HG03457 (cell line): ENCODE measurements around the gene CDC16.

Experiments
- ATAC-seq: cut with Tn5 transposase; IDR thresholded peaks from one replicate; pipeline ENCODE4 v1.9.1; 2021; ENCODE audit warnings: moderate number of reproducible peaks; ENCODE audit not compliant: unreplicated experiment

CDC16 gene

DNA sequence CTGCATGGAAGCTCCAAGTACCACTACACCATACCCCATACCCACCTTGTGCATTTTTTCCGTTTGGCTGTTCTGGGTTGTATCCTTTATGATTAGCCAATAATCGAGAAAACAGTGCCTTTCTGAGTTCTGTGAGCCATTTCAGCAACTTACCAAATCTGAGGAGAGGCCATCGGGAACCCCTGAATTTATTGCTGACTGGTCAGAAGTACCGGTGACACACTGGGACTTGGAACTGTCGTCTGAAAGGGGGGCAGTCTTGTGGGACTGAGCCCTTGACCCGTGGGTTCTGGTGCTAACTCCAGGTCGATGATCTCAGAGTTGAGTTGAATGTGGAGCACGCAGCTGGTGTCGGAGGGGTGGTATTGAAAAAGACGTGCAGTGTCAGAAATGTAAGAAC lies 61.8 kb downstream of the CDC16 start:
- no peak for ATAC-seq

DNA sequence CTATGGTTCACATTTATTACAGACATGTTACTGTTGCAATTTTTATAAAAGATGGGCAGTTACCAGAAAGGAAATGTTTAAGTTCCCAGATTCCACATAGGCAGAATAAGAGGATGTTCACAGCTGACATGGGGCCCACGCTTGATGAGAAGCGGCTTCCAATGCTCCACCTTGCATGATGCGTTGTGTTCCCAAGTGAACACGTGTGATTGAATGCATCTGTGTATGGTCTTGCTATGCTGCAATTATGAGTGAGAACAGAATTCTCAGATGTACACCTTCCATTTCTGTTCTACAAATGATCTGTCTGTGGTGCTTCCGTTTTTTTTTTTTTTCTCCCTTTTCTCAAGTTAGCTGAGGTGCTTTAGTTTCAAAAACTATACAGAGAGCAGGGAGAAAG lies 62.2 kb downstream of the CDC16 start:
- no peak for ATAC-seq

DNA sequence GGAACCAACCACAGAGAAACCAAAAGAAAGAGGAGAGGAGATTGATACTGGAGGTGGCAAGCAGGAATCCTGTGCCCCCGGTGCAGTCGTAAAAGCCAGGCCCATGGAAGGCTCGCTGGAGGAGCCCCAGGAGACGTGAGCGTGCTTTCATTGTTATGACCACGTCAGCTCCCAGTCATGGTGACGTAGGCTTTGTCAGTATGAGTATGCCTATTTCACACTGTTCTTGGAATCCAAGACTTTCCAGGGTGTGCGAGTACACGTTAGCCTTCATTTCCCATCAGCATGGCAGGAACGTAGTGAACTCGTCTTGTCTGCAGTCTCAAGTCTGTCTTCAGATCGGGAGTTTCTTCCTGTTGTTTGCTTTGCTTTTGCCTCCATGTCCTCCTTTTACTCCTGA lies 64.2 kb downstream of the CDC16 start:
- ATAC-seq: no peak

DNA sequence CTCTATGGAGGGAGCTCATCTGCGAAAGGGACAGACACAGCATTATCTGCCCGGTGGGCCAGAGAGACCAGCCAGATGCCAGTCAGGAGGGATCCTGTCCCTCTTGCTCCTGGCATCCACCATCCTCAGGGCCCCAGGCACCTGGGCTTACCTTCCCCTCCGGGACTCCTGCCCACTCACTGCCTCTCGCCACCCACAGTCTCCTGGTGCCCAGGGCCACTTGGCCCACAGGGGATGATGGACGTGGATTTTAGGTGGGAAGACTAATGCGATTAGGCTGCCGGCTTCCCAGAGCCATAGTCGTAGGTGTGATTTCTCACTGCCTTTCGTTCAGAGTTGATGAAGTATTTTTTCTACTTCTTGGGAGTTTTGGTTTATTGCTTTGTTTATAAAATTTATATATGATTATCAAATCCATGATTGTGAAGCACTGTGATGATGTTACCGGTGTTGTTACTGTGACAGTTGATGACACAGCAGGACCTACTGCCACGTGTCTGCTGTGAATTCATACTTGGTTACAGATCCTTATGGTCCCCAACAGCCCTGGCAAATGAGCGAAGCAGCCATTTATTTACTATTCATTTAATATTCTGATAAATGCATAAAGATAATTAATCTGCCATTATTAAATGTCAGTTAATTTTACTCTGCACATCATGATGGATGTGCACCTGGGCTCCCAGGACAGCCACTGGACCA lies 65.1 kb downstream of the CDC16 start:
- ATAC-seq: no peak

DNA sequence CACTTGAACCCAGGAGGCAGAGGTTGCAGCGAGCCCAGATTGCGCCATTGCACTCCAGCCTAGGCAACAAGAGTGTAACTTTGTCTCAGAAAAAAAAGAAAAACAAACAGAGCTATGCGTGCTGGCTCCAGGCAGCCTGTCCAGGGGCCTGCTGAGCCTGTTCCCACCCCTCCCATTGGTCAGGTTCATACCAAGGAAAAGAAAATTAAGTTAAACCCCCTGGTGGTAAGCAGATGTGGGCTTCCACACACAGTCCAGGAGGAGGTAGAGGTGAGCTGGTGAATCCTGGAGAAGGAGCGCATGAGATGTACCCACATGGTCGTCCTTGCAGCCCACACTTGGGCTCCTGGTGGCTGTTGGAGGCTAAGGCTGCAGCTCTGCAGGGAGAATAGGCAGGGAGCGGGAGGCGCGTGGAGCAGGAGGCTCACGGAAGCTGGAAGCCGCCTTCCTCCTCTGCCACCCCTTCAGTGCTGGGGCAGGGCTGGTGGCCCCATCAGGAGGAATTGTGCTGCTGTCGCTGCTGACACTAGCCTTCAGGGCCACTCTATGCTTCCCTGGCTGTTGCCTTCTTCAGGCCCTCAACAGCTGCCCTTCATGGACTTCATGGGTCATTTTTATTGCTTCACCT lies 69.1 kb downstream of the CDC16 start:
- no peak for ATAC-seq

DNA sequence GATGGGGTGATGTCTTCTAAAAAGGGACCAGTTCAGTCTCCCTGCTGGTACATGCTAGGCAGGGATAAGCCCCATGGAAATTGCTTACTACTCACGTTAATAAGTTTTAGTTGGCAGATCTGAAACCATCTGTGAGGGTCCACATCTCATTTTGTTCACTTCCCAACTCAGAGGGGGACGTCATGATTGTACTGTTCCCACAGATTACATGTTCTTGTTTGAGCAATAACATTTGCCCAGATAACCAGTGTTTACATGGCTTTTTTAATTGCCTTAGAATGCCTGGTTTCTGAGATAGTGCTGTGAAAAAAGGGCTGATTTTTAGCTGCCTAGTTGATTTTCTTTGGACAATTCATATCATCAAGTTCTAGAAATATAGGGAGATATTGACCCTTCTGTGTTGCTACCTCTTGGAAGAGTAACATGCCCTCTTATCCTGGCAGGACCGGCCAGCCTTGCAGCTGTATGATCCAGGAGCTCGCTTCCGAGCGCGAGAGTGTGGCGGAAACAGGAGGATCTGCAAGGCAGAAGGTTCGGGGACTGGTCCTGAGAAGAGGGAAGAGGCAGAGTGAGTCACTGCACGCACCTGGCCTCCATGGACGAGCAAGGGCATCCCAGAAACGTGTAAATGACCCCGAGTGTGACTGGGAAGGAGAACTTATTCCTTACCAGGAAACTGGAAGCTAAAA lies 69.8 kb downstream of the CDC16 start:
- ATAC-seq: no peak

DNA sequence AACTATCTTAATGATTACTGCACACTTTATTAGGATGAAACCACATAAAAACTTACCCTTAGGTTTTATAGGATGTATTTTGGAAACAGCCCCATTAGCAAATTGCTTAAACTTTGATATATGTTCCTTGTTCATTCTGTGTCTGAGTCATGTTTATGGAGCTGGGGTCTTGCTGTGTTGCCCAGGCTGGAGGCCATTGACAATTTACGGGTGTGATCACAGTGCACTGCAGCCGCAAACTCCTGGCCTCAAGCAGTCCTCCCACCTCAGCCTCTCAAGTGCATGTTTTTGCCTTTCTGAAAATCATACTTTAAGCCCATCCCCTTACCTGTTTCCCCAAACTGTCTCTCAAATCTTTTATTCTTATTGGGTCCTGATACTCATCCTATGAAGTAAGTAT lies 74.4 kb downstream of the CDC16 start:
- ATAC-seq: no peak

DNA sequence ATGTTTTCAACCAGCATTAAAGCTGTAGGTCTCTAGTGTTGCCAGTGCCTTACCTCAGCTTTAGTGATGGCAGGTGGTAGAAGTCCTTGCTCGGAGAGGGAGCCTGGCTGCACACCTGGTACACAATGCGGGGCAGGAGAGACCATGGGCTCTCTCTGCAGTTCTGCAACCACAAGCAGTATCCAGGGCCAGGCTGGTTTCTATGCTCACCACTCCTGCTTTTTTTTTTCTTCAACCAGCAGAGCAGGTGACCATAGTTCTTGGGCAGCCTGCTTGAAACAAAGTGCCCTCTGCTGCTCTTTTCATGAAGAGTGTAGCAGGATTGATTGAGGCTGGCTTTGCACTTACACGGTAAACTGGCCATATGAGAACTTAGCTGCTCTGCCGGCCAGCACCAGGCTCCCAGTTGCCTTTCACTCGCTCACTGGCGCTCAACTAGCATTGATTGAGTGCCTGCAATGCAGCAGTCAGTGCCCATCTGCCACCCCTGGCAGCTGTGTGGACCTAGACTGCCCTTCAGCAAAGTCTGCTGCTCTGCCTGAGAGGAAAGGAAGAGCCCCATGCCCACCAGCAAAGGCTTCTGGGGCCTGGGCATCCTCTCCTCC lies 75.2 kb downstream of the CDC16 start:
- ATAC-seq: no peak

DNA sequence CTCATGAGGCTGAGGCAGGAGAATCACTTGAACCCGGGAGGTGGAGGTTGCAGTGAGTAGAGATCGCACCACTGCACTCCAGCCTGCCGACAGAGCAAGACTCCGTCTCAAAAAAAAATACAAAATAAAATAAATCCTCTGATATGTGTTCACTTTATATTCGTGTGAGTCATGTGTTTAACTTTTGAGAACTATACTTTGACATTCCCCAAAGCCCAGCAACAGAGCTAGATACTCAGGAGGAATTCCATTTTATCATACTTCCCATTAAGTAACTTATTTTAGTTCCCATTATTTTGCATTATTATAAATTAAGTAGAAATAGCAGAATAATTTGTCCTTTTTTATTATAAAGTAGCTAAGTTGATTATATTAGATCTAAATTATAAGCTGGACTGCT lies 76.3 kb downstream of the CDC16 start:
- no peak for ATAC-seq

DNA sequence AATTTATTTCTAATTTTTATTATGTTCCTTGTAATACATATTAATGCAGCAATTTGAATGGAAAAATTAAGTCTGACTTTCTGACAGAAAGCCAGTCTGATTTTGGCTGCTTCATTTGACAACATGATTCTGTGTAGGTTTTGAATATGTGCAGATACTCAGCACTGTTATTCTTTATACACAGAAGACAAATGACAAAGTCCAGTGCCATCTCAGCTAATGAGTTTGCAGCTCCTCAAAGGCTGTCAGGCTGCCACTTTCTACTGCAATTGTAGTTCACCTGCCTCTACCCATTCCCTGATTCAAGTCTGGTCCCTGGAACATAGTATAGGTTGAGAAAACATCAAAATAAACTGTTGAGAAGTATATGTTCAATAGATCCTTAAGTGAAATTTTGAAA lies 76.7 kb downstream of the CDC16 start:
- ATAC-seq: no peak

DNA sequence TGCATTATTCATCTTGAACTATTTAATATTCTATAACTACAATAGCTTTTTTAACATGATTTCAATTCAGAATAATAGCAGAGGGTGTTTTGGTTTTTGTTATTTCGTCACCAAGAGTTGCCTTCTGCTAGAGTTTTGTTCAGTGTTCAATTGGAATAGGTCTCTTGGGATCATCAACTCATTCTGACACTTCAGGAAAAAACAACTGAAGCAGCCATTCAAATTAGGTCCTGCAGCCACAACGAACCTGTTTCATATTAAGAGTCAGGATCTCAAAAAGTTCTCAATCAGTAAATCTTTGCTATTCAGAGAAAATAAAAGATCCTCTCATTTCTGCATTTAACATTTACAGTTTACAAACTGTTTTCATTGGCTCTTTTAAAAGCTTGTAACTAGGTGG lies 77.2 kb downstream of the CDC16 start:
- no peak for ATAC-seq

DNA sequence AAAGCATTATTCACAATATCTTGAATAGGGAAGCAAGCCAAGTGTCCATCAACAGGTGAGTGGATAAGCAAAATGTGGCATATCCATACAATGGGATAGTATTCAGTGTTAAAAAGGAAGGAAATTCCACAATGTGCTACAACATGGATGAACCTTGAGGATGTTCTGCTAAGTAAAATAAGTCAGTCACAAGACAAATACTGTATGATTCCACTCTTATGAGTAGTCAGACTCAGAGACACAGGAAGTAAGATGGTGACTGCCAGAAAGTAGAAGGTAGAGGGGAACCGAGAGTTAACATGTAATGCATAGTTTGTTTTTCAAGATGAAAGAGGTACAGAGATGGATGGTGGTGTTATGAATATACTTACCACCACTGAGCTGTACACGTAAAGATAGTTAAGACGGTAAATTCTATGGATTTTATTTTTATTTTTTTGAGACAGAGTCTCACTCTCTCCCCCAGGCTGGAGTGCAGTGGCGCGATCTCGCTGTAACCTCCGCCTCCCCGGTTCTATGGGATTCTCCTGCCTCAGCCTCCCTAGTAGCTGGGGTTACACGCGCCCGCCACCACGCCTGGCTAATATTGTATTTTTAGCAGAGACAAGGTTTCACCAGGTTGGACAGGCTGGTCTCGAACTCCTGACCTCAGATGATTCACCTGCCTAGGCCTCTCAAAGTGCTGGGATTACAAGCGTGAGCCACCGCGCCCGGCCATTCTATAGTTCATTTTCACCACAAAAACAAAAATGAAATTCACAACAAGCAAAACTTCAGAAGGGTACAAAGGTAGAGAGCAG lies 78.6 kb downstream of the CDC16 start:
- ATAC-seq: no peak

DNA sequence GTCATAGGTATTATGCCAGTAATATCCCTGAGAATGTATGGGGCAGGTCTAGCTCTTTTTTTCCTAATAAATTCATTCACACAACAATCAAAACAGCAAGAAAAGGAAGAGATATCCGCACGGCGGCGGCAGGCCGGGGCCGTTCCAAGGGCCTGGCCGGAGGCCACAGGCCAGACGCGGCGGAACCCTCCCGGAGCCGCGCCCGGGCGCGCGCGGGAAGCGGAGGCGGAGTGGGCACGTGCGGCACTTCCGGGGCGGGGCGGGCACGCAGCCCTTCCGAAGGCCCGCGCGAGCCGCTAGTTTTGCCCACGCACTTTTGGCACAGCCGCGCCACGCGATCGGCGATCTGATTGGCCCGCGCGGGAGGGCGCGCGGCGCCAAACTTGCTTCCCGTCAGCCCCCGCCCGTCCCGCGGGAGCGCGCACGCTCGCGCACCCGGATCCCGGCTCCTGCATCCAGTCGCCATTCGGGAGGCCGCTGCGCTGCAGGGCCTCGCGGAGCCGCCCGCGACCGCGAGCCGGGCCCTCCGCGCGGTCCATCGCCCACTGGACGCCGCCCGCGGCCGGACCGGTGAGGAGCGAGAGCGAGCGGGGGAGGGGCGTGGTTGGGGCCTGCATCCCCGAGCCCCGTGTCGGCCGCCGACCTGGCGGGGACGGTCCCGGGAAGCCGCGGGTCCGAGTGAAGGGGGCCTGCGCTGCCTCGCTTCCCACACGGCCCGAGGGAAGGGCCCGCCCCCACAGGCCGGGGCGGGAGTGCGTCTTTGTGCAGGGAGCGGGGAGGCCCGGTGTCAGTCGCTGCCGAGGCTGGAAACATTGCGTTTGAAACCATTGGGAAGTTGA lies 79.6 kb downstream of the CDC16 start, which contains the start of gene CHAMP1:
Gene CHAMP1 (plus strand): TSS at position 430 of the 839 bp plus-strand sequence. CDS start 9,340 bp downstream, outside the sequence.
- ATAC-seq: peak; percentile 71

DNA sequence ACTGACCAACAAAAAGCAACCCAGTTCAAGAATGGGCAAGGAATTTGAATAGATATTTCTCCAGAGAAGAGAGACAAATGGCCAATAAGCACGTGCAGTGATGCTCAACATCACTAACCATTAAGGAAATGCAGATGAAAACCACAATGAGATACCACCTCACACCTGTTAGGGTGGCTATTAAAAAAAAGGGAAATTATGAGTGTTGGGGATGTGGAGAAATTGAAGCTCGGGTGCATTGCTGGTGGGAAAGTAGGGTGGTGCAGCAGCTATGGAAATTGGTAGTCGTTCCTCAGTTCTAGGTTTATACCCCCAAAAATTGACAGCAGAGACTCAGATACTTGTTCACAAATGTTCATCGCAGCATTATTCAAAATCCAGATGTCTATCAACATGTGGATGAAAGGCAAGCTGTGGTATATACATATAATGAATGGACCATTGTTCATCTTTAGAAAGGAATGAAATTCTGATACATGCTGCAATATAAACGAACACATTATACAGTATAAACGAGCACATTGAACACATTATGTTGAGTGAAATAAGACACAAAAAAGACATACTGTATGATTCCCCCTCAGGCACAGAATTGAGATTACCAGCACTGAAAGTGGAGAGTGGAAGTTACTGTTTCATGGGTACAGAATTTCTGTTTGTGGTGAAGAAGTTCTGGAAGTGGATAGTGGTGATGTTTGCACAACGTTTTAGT lies 80.5 kb downstream of the CDC16 start:
- peak; percentile 8 for ATAC-seq

DNA sequence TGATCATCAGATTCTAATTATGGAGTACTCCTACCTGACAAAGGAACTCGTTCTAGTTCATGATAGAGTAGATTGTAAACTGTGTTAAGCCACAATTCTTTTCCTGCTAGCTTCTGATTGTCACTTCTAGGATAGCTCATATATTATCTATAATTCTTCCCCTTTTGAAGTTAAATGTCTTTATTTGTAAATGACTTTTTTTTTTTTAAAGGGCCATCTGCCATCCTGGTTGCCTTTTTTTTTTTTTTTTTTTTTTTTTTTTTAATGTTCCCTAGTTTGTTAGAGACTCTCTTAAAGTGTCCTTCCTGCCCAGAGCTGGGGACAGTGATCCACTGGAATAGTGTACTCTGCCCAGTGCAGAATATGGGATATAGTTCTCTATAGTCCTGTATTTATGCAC lies 83.9 kb downstream of the CDC16 start:
- no peak for ATAC-seq

DNA sequence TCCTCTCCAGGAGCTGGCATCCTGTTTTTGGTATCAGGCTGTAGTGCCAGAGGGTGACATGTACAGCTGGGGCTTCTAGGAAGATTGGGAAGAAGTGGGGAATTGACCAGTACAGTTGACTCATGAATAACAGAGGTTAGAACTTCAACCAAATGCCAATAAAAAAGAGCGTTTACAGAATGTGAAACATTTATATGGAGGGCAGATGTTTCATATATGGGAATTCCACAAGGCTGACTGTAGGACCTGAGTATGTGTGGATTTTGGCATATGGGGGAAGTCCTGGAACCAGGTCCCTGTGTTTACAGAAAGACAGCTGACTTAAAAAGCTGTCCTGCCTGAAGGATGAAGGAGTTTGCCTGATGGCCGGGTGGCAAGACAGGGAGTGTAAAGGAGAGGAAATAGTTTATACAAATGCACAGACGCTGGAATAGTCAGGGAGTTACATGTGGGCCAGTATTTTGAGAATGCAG lies 84.8 kb downstream of the CDC16 start:
- ATAC-seq: no peak

DNA sequence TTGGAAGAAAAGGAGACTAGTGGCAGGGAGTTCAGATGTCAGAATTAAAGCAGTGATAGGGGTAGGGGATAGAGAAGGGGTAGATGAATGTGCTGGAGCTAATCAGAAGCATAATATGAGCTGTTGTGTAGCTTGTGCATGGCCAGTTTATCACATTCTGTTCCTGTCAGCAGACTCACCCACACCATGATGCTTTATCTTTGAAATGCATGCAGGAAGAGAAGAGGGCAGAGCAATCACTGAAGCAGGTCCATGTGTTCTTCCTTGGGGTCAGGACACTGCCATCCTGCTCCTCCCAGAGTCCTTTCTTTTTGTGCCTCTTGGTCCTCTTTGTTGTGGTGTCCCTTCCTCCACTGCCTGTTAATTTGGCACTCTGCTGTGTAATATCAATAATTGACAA lies 85.4 kb downstream of the CDC16 start:
- ATAC-seq: no peak

DNA sequence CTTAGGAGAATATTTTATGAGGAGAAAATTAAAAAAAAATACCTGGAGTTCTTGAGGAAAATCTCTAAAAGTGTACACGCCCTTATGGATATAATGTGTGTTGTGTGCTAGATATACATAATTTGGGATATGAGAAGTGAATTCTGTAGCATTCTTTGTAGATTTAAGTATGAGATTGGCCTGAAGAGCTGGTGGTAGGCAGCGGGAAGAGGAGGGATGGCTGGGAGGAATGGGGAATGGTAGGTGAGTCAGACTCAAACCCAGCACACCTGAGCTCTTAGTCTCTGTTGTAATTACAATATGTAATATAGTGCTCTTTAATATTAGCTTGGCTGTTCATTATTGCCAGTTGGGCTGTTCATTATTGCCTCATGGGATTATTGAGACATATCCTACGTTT lies 86.6 kb downstream of the CDC16 start:
- no peak for ATAC-seq
